HCT116 (cell line): Measurements from ENCODE around the gene RNF220. TPM values are rescaled to one million over a fixed set of nuclear protein-coding genes. Genes with fewer than 3 reads are reported as not detected.

Experiments
- ATAC-seq: fragments of 200-7000 bp; cut with Tn5 transposase; 2 replicates; pipeline ENCODE4 v1.9.1; 2020; ENCODE audit warnings: mild to moderate bottlenecking, moderate library complexity
- BruUV-seq: library from RNA; stranded (reverse); fragments of 400-500 nt; replicated peaks from 2 replicates; lab custom pipeline; 2021; lab: Mats Ljungman, UMichigan
- CTCF ChIA-PET: fragments of 300-600 bp; sonication (Branson Sonifier 250); formaldehyde crosslinking; loops from one replicate; lab custom pipeline; 2021; ENCODE audit warnings: antibody characterized with exemption; lab: Charles Lee
- POLR2A ChIA-PET: fragments of 300-600, 350-600 bp; sonication (Branson Sonifier 250); formaldehyde crosslinking; loops from one replicate; lab custom pipeline; 2021; ENCODE audit warnings: antibody characterized with exemption; lab: Charles Lee
- RAD21 ChIA-PET, 2 experiments: fragments of 300-600 bp; sonication (Branson Sonifier 250); formaldehyde crosslinking; loops; one replicate each; lab custom pipeline; 2023; ENCODE audit warnings: low total read pairs in 2 of 2; ENCODE audit not compliant: uncharacterized antibody in 2 of 2, unreplicated experiment in 2 of 2, low non-redundant PET in 1 of 2; lab: Charles Lee
- DNase-seq: peaks from one replicate; pipeline ENCODE4 v3.0.0-alpha.2; 2010; ENCODE audit warnings: low read depth, low spot score
- H2AFZ ChIP-seq: fragments of 200-600 bp; shearing (Covaris generic), sonication (generic); 2 replicates; pipeline ENCODE4 v1.6.1; 2017; ENCODE audit warnings: low read depth, mixed run types, mixed read lengths, antibody characterized with exemption, low read length; ENCODE audit not compliant: poor library complexity, severe bottlenecking
- H3K27ac ChIP-seq: 2 replicates; pipeline ENCODE4 v1.5.1; 2012; ENCODE audit warnings: low read depth, low read length
- H3K27me3 ChIP-seq: fragments of 200-600 bp; sonication (generic); 2 replicates; pipeline ENCODE4 v1.6.1; 2016; ENCODE audit warnings: mixed run types, low read length, mixed read lengths; ENCODE audit not compliant: insufficient read depth
- H3K36me3 ChIP-seq, 2 experiments: fragments of 200-500 bp in 1 of 2; fragments of 200-600 bp in 1 of 2; sonication (Bioruptor generic) in 1 of 2; sonication (generic) in 1 of 2; 2 replicates each; pipeline versions ENCODE4 v1.5.1 to v1.6.1; 2014 to 2016; ENCODE audit warnings: low read length in 2 of 2, inconsistent platforms in 1 of 2, mixed read lengths in 1 of 2, mixed run types in 1 of 2; ENCODE audit not compliant: insufficient read depth in 2 of 2, control insufficient read depth in 1 of 2
- H3K4me1 ChIP-seq, 2 experiments: fragments of 200-600 bp in 1 of 2; sonication (generic) in 1 of 2; 2 replicates each; pipeline versions ENCODE4 v1.5.1 to v1.6.1; 2012 to 2017; ENCODE audit warnings: low read length in 2 of 2, inconsistent platforms in 1 of 2, mild to moderate bottlenecking in 1 of 2, mixed read lengths in 1 of 2, mixed run types in 1 of 2, moderate library complexity in 1 of 2; ENCODE audit not compliant: insufficient read depth in 2 of 2, control insufficient read depth in 1 of 2
- H3K4me2 ChIP-seq: fragments of 200-600 bp; sonication (generic); 2 replicates; pipeline ENCODE4 v1.6.1; 2017; ENCODE audit warnings: mixed run types, low read length, mixed read lengths
- H3K4me3 ChIP-seq, 2 experiments: fragments of 200-600 bp in 1 of 2; sonication (generic) in 1 of 2; replicated peaks in 1 of 2; 2 replicates each; pipeline ENCODE4 v1.5.1; 2011 to 2016; ENCODE audit warnings: low read length in 2 of 2, control low read depth in 1 of 2, low read depth in 1 of 2, mild to moderate bottlenecking in 1 of 2, mixed read lengths in 1 of 2, mixed run types in 1 of 2
- H3K79me2 ChIP-seq: fragments of 200-600 bp; sonication (generic); 2 replicates; pipeline ENCODE4 v1.6.1; 2017; ENCODE audit warnings: mild to moderate bottlenecking, mixed run types, low read length, moderate library complexity, mixed read lengths; ENCODE audit not compliant: insufficient read depth
- H3K9ac ChIP-seq: fragments of 200-600 bp; sonication (generic); 2 replicates; pipeline ENCODE4 v1.6.1; 2016; ENCODE audit warnings: low read length, mixed read lengths
- H3K9me2 ChIP-seq: fragments of 200-600 bp; sonication (generic), shearing (Covaris generic); 2 replicates; pipeline ENCODE4 v1.6.1; 2017; ENCODE audit warnings: mixed run types, mild to moderate bottlenecking, moderate library complexity; ENCODE audit not compliant: insufficient read depth
- H3K9me3 ChIP-seq, 2 experiments: fragments of 200-500 bp in 1 of 2; fragments of 200-600 bp in 1 of 2; sonication (Bioruptor generic) in 1 of 2; sonication (generic) in 1 of 2; 2 replicates each; pipeline ENCODE4 v1.6.1; 2014 to 2017; ENCODE audit warnings: low read length in 2 of 2, mixed read lengths in 2 of 2, inconsistent platforms in 1 of 2, low read depth in 1 of 2, mild to moderate bottlenecking in 1 of 2, mixed run types in 1 of 2, moderate library complexity in 1 of 2; ENCODE audit not compliant: control insufficient read depth in 1 of 2, insufficient read depth in 1 of 2
- H4K20me1 ChIP-seq: fragments of 200-600 bp; sonication (generic), shearing (Covaris generic); 2 replicates; pipeline ENCODE4 v1.6.1; 2017; ENCODE audit warnings: mixed run types, mild to moderate bottlenecking, moderate library complexity; ENCODE audit not compliant: insufficient read depth
- EGR1 ChIP-seq: IDR thresholded peaks from 2 replicates; pipeline ENCODE4 v1.6.1; 2012; ENCODE audit warnings: low read depth
- EZH2 ChIP-seq: fragments of 200-600 bp; sonication (generic); IDR thresholded peaks from 2 replicates; pipeline ENCODE4 v1.6.1; 2017; ENCODE audit warnings: antibody characterized with exemption, mixed run types
- FOSL1 ChIP-seq: IDR thresholded peaks from 2 replicates; pipeline ENCODE4 v1.6.1; 2012; ENCODE audit warnings: low read depth
- JUND ChIP-seq: IDR thresholded peaks from 2 replicates; pipeline ENCODE4 v1.6.1; 2012
- POLR2A ChIP-seq: IDR thresholded peaks from 2 replicates; pipeline ENCODE4 v1.7.0; 2011; ENCODE audit warnings: borderline replicate concordance; ENCODE audit not compliant: insufficient read depth, insufficient read length; ENCODE audit errors: extremely low read depth
- RAD21 ChIP-seq: IDR thresholded peaks from 2 replicates; pipeline ENCODE4 v1.6.1; 2012; ENCODE audit warnings: low read depth, mild to moderate bottlenecking
- SRF ChIP-seq: IDR thresholded peaks from 2 replicates; pipeline ENCODE4 v1.6.1; 2012; ENCODE audit warnings: low read depth
- TCF7L2 ChIP-seq: IDR thresholded peaks from 2 replicates; pipeline ENCODE4 v1.7.0; 2011; ENCODE audit warnings: borderline replicate concordance, inconsistent platforms; ENCODE audit not compliant: insufficient read depth, insufficient read length; ENCODE audit errors: extremely low read depth
- YY1 ChIP-seq: IDR thresholded peaks from 2 replicates; pipeline ENCODE4 v1.6.1; 2011; ENCODE audit warnings: low read length, low read depth, moderate library complexity, mild to moderate bottlenecking; ENCODE audit not compliant: insufficient replicate concordance; ENCODE audit errors: extremely low read depth
- intact Hi-C: fragments of 100-400 bp; cut with micrococcal nuclease; formaldehyde crosslinking; loops from 2 replicates; pipeline ENCODE4 v1.10.0; 2022
- total RNA-seq: library from RNA; stranded (reverse); gene quantifications from one replicate; pipeline ENCODE4 v1.2.1, GENCODE V29; 2021; ENCODE audit not compliant: unreplicated experiment
- TF ChIP-seq, protein P1 (sequence below): IDR thresholded peaks from 2 replicates; pipeline ENCODE4 v1.6.1; 2011; ENCODE audit warnings: mild to moderate bottlenecking, low read length, moderate library complexity; ENCODE audit not compliant: insufficient replicate concordance; ENCODE audit errors: extremely low read depth

The RNF220 gene
- total RNA-seq, 1 experiment from 2014 or later, result 84.5 TPM

DNA sequence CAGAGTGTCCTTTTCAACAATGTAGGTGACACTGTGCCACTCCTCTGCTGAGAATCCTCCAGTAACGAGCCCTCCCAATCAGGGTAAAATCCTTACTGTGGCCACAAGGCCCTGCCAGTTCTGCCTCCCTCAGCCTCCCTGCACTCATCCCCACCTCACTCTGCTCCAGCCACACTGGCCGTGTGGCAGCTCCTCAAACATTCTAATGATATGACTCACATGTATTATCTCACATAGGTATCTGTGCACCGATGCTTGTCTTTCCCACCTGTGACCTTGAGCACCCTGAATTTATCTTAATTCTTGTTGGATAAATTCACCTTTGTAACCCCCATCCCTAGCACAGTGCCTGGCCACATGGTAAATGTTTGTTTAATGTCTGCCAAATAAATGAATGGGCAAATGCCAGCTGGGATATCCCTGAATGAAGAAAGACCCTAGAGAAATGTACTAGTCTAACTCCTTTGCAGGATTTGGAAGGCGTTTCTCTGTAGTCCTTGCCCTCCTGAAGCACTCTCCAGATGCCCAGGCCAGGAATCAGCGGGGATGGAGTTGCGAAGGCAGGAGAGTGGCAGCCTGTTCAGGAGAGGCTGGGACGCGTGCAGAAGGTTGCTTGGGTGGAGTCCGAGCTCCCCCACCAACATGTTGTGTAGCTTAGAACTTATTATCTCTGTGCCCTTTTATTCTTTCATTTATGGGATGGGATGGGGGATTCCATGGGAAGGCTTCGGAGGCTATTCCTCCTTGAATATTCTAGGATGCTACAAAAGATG lies 163.3 kb downstream of the RNF220 start:
- no peak for TF ChIP-seq RAD21
- TF ChIP-seq, protein P1, sequence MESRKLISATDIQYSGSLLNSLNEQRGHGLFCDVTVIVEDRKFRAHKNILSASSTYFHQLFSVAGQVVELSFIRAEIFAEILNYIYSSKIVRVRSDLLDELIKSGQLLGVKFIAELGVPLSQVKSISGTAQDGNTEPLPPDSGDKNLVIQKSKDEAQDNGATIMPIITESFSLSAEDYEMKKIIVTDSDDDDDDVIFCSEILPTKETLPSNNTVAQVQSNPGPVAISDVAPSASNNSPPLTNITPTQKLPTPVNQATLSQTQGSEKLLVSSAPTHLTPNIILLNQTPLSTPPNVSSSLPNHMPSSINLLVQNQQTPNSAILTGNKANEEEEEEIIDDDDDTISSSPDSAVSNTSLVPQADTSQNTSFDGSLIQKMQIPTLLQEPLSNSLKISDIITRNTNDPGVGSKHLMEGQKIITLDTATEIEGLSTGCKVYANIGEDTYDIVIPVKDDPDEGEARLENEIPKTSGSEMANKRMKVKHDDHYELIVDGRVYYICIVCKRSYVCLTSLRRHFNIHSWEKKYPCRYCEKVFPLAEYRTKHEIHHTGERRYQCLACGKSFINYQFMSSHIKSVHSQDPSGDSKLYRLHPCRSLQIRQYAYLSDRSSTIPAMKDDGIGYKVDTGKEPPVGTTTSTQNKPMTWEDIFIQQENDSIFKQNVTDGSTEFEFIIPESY, result no peak
- H3K27me3 ChIP-seq, result no peaks in the 10 kb centered on the region
- ChIA-PET POLR2A (no interaction called here), CTCF (no interaction called here), RAD21 (no interaction called here)
- H3K36me3 ChIP-seq, result no peaks in the 10 kb centered on the region
- no peak overlapping the region for H2AFZ ChIP-seq
- no peaks in the 10 kb centered on the region for H3K9me2 ChIP-seq
- H3K4me1 ChIP-seq, result peaks cover 7 to 16% of the 10 kb centered on the region in 2 experiments
- DNase-seq, result no peak
- peak; percentile 81 for ATAC-seq
- H3K9me3 ChIP-seq, result no peaks in the 10 kb centered on the region
- H4K20me1 ChIP-seq, result no peaks in the 10 kb centered on the region
- H3K4me2 ChIP-seq, result peak overlapping the region; percentile 36
- intact Hi-C loops, result no loop called here
- no peak overlapping the region for H3K4me3 ChIP-seq
- BruUV-seq, result no TSS peak
- no peak overlapping the region for H3K9ac ChIP-seq
- no peaks in the 10 kb centered on the region for H3K79me2 ChIP-seq
- no peak overlapping the region for H3K27ac ChIP-seq

DNA sequence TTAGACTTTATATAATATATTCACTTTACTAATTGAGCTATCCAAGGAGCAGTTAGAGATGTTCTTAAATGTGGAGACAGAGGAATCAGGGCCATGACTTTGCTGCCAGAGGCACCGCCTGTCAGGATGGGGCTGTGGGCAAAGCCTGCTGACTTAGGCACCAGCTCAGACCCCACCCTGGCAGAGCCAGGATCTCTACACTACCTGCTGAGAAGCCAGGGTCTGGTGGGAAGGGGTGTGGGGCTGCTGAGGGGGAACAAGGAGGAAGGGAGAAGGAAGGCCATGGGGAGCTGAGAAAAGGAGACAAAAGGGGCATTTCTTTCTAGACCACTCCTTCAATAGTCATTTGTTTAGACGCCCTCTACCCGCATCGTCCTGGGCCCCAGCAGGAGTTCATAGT lies 164.4 kb downstream of the RNF220 start:
- Histone ChIP-seq H3K36me3 (no peaks in the 10 kb centered on the region), H3K27ac (no peak overlapping the region), H3K9me2 (no peaks in the 10 kb centered on the region), H3K4me3 (no peak overlapping the region), H3K79me2 (no peaks in the 10 kb centered on the region), H2AFZ (no peak overlapping the region), H3K4me2 (no peak overlapping the region), H3K27me3 (no peaks in the 10 kb centered on the region), H4K20me1 (no peaks in the 10 kb centered on the region), H3K9ac (no peak overlapping the region), H3K9me3 (no peaks in the 10 kb centered on the region), H3K4me1 (peaks cover 7 to 16% of the 10 kb centered on the region in 2 experiments)
- ChIA-PET POLR2A (no interaction called here), RAD21 (no interaction called here), CTCF (no interaction called here)
- intact Hi-C loops, result no loop called here
- TF ChIP-seq SRF (no peak), FOSL1 (no peak), JUND (no peak), TCF7L2 (no peak), YY1 (no peak), POLR2A (no peak), EZH2 (no peak), EGR1 (no peak)
- DNase-seq (no peak), ATAC-seq (no peak)
- BruUV-seq, result no TSS peak
